ELF-1 (cell line): Measurements from ENCODE around the gene CSH1.
"Not testable (repeated sequence)": the region's sequence is repeated elsewhere in the genome, so short reads cannot be mapped to it uniquely, and the experiment has no call there.

Source experiments
- DNase-seq: peaks from one replicate; pipeline ENCODE4 v3.0.0-alpha.2; 2016; ENCODE audit warnings: low read depth, low spot score

Gene CSH1

DNA sequence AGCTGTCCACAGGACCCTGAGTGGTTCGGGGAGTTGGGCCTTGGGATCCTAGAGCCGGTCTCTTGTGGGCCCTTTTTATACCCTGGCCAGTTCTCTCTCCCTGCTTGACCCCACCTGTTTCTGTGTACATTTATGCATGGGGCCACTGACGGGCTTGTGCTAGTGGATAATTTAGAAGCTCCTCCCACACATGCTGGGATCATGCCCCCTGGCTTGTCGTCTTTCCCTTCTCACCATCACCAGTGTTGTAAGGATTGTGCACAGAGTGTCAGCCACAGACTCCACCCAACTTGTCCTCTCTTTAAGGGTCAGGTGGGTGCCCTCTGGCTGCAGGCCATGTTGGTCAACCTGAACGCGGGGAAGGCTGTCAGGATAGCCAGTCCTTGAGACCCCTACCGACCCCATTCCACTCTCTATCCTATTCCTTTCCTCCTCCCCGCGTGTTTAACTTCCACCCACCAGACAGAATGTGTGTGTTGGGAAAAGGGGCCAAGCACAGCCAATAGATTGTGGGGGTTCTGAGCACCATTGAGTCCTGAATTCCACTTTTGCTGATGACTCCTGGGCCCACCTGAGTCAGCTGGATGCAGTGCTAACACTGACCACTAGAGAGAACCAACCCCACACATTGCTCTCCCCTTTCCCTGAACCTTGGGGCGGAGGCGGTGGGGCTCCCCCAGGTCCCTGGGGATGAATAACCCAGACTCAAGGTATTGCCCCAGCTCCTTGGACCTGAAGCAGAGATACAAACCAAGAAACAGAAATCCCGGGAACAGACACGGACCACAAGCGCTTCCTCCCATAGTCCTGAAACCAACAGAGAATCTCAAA lies at the start of gene CSH1:
TSS of gene CSH1 (minus strand) at position 51 of the 831 bp plus-strand sequence. CDS start 63 bp downstream, outside the sequence.
- not testable (repeated sequence) for DNase-seq

DNA sequence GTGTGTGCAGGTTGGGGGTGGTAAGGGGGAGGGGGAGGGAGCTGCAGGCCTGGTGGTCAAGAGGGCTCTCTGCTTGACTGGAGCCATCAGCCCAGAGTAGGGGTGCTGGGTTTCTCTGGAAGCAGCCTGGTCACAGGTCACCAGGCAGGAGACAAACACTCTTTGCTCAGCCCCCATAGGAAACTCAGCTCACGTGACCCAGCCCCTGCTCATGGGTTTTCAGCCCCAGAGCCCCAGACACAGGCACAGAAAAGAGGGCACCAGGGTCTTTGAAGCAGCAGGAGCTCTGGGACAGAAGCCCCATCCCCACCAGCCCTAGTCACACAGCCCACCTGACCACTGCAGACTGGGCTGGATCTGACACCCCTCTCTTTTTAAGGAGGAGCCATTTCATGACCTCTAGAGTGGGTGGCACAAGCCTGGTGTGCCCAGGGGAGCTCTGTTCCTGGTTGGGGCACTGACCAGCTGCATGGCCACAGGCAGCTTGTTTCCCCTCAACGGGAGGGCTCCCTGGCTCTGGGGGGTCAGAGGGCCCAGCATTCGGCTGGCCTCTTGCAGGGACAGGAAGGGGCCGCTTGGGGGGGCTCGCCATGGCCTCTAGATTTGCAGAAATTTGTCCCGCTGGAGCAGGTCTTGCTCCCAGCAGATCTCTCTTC lies 49.5 kb upstream of the CSH1 start:
- DNase-seq, result no peak

DNA sequence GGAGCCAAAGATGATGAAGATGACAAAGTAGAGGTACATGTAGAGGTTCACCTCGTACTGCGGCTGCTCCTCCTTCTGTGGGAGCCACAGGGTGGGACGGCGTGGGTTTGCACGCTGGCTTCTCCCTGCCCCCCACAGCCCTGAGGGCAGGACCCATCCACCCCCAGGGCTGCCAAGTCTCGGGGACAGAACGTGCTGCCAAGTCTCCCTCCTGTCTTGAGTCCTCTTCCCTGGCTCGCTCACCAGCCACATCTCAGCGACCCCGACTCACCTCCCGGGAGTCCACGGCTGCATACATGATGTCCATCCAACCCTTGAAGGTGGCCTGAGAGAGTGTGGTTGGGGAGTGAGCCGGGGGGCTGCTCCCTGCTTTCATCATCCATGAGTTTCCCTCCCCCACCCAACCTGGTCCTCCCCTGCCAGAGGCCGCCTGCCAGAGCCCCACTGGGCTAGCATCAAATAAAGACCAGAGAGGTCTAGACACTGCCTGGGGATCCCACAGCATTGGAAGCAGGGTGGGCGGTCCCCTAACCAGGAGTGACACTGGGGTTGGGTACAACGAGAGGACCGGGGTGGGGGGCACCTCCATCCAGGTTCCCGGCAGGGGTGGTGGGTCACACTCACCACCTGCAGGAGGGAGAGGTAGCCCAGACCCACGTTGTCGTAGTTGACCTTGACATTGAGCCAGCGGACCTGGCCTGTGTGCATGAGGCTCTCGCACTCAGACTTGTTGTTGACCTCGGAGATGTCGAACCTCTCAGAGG lies 48.5 kb upstream of the CSH1 start:
- DNase-seq, result no peak

DNA sequence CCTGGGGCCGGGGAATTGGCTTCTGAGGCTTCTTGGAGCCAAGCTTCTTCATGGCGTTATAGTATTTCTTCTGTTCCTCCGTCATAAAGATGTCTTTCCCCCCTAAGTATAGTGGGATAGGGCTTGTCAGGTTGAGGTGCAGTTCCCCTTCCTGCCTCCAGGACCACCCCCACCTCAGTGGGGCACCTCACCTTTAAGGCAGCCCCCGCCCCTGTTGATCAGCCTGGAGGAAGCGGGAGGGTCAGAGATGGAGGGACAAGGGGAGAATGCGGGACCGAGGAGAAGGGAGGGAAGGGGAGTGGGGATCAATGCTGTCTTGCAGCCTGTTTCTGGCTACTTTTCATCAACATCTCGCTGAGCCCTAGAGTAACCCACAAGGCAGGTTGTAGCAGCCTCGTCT lies 47.4 kb upstream of the CSH1 start:
- no peak for DNase-seq

DNA sequence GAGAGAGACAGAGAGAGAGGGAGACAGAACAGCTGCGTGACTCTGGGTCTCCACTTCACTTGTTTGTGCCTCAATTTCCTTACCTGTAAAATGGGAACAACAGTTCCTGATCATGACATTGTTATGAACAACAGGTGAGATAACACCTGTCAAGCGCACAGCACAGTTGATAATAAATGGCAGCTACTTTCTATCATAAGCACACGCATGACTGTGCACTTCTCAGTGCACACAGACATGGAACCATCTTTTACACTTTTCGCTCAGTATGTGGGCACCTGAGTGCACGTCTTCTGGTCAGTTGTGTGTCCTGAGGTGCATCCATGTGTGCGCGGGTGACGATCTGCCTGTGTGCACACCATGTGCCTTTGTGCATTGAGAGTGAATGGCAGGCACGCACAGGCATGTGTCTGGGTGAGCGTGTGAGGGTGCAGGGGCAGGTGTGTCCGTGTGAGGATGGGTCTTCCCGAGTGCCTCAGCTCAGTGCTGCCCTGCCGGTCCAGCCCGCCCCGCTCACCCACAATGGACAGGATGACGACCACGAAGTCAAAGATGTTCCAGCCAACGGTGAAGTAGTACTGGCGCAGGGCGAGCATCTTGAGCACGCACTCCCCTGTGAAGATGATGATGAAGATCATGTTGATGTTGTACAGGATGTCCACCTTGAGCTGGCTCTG lies 46.1 kb upstream of the CSH1 start:
- DNase-seq, result no peak

DNA sequence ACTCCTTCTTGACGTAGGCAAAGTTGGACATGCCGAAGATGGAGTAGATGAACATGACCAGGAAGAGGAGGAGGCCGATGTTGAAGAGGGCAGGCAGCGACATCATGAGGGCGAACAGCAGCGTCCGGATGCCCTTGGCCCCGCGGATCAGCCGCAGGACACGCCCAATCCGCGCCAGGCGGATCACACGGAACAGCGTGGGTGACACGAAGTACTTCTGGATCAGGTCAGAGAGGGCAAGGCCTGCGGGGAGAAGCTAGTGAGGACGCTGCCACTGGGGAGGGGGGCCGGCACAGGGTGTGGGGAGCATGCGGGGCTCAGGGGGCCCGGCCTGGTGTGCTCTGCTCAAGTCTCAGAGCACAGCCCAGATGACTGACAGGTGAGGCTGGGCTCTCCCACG lies 45.4 kb upstream of the CSH1 start:
- no peak for DNase-seq

DNA sequence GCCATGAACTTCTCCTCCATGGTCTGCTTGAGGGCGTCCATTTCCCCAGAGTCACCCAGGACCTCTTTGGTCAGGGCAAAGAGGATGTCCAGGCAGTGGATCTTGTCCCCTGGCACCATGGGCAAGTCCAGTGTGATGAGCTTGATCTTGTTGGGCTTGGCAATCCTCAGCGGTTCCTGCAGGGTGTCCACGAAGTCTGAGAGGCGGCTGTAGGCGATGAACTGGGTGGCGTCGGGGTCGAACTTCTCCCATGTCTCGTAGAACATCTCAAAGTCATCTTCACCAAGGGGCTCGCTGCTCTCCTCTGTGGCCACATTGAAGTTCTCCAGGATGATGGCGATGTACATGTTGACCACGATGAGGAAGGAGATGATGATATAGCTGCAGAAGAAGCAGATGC lies 44.8 kb upstream of the CSH1 start:
- DNase-seq, result no peak

DNA sequence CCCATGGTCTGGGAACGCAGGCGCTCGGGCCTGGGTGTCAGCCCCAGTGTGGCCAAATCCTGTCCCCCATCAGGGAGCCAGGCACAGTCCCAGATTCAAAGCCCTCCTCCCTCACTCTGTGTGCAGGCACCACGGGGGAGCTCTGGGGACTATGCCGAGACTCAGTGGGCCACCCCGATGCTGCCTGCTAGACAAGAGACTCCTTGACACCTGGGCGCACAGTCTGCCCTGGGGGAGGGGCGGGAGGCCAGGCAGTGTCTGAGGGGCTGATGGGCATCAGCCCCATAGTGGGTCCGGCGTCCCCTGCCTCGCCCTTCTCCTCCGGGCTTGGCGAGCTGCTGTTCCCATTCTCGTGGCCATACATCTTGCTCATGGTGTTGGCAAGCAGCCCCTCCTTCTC lies 44.2 kb upstream of the CSH1 start:
- DNase-seq, result no peak

DNA sequence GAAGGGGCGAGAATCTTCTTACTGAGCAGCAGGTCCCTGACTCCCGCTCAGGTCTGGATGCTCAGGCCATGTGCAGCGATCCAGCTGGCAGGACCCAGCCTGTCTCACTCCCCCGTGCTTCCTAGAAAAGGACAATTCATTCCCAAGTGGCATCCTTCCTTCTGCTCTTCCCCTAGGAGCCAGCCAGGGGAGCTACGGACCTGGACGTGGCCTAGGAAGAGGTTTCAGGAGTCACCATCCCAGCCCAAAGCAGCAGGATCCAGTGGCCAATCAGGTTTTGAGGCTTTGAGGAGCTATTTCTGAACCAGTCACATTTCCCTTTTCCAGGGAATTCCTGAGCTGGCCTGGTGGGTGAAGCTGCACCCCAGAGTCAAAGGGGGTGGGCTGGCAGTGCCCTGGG lies 43.5 kb upstream of the CSH1 start:
- no peak for DNase-seq

DNA sequence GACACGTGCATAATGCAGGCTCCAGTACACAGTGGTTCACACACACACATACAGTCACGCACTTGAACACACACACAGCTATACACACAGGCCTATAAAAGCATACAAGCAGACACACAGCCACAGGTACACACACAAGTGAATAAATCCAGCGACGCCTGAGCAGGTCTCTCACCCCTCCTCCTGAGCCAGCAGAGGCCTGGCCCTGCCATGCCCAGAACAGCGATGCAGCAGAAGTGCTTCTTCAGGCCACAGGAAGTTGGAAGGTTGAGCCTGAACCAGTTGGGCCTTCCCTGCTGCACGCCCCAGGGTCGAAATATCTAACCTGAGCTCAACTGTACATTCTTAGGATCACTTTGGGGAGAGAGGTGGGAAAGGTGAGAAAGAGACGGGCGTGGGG lies 43.0 kb upstream of the CSH1 start:
- DNase-seq, result no peak

DNA sequence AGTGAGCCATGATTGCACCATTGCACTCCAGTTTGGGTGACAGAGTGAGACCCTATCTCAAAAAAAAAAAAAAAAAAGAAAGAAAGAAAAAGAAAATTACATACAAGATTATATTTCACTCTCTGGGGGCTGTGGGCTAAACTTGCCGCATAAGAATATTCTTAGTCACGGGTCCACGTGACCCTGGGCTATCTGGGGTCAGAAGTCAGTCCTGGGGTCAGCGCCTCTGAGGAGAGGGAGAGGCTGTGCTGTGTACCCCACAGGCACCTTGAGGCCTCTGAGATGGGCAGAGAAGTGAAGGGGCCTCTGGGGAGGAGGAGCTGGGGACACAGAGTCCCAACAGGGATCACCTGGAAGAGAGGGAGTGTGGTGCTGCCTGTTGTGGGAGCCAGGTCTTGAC lies 41.5 kb upstream of the CSH1 start:
- no peak for DNase-seq

DNA sequence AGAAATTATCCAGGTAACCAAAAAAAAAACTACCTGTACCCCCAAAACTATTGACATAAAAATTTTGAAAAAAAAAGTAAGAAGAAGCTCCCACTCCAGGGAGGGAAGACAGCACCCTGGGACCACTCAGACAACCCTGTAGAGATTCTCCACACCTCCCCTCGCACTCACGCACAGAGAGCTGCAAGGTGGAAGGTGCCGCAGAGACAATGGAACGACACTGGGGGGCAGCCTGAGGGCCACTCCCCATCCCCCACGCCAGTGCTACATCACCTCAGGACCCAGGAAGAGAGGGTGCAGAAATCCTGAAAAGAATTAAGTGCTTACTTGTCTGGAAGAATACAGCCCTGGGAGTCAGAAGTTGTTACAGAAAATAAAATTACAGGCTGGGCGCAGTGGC lies 40.9 kb upstream of the CSH1 start:
- DNase-seq, result no peak

DNA sequence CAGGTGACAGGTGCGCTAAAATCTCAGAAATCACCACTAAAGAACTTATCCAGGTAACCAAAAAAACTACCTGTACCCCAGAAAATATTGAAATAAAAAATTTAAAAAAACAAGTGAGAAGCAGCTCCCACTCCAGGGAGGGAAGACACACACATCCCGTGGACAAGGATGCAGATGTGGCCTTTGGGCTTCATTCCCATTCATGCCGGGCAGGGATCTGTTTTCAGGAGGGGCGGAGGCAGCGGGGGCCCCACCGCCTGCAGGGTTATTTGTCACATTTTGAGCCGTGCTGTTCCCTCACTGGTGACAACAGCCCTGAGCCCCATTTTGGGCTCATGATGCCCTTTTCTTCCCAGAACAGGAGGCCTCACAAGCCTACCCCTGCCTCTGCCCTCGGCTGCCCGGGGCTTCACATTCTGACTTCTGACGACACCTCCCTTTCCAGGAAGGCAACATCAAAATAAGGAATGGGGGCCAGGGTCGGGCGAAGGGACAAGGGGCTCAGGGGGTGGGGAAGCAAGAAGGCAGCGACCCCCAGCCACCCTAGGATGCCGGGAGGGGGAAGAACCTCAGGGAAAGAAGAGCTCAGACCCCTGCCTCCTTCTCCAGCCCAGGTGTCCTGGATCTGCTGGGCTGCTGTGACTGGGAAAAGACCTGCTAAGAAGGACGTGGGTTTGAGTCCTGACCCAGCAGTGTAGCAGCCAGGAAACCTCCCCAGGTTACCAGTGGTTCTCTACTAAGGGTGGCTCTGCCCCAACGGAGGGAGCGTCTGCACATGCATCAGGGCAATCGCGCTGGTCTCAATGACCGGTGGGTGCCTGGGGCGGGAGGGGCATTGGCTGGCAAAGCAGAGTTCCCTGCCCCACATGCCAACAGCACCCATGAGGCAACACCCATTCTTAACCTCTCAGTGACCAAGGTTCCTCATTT lies 38.1 kb upstream of the CSH1 start:
- no peak for DNase-seq

DNA sequence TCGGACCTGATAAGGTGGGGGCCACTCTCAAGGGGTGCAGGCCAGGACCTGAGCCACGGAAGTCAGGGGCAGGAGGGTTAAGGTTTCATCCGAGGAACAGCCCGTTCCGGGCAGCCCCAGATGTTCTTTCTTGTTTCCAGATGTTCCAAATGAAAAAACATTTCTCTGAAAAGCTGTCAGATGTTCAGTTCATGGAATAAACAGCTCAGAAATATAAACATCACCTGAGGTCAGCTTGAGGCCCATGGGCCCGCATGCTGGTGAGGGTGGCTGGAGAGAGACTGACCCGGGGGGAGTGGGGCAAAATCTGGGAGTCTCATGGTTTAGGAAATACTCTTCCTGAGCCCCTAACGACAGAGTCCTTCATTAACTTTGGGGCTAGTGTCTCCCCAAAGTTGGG lies 37.2 kb upstream of the CSH1 start:
- no peak for DNase-seq

DNA sequence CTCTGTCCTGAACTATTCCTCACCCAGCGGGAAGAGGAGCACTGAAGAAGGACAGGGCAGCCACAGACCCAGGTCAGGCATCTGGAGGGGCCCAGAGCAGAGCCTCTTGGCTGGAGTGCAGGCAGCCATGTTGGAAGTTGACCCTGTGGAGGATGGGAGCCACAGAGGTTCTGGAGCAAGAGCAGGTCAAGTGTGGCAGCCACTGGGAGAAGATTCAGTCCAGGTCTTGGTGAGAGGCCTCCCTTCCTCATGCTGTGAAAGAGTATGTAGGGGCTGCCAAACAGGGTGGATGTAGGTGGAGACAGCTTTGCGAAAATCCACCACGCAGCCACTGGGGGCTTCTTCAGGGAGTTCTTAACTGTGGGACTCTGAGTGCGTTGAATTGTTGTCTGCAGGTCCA lies 36.3 kb upstream of the CSH1 start:
- no peak for DNase-seq

DNA sequence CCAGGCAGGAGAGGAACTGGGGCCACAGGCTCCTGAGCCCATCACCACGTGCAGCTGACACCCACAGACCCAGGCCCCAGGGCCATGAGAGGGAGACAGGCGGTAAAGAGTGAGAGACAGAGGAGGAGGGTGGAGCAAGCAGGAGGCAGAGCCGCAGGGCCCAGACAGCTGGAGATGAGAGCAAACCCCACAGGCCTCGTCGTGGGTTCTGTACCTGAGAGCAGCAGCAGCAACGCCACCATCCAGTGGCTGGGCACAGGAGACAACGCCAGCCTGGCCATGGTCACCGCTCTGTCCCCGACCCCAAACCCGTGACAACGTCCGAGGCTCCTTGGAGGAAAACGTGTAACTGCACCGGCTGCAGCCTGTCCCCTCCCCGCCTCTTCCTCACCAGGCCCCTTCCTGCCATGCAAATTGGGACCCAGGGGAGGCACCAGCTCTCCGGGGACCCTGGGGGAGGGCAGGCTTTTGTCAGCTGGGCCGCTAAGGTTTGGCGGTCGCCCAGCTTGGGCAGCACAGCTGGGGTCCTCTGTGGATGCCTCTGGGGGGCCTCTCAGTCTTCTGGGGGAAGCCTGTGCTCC lies 35.7 kb upstream of the CSH1 start, which contains the start of gene CD79B:
TSS of gene CD79B (minus strand) at position 351 of the 581 bp plus-strand sequence. CDS start at position 281, 70 bp downstream.
- DNase-seq, result no peak

DNA sequence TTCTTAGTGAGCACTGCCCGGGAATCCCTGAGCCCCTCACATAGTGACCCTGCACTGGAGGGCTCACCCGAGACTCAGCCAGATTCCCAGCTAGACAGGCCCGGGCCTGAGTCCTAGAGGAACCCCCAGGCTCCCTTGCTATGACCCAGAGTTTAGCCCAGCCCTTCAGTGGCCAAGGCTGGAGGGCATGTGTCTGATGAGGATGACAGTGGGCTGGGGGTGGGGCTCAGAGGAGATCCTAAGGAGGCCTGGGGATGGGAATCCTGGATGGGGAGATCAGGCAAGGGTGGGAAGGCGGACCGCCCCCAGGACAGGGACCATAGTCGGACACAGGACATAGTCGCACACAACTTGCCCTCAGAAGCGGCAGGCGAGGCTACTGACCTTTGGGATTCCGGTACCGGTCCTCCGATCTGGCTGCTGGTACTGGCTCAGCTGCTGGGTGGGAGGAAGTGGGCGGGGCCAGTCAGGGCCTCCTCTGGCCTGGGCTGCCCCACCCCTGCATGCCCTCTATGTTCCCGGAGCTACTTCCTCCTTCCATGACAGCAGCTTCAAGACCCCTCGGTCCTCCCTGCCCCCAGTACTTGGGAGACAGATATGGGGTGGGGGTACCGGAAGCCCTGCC lies 34.7 kb upstream of the CSH1 start:
- peak; percentile 66 for DNase-seq

DNA sequence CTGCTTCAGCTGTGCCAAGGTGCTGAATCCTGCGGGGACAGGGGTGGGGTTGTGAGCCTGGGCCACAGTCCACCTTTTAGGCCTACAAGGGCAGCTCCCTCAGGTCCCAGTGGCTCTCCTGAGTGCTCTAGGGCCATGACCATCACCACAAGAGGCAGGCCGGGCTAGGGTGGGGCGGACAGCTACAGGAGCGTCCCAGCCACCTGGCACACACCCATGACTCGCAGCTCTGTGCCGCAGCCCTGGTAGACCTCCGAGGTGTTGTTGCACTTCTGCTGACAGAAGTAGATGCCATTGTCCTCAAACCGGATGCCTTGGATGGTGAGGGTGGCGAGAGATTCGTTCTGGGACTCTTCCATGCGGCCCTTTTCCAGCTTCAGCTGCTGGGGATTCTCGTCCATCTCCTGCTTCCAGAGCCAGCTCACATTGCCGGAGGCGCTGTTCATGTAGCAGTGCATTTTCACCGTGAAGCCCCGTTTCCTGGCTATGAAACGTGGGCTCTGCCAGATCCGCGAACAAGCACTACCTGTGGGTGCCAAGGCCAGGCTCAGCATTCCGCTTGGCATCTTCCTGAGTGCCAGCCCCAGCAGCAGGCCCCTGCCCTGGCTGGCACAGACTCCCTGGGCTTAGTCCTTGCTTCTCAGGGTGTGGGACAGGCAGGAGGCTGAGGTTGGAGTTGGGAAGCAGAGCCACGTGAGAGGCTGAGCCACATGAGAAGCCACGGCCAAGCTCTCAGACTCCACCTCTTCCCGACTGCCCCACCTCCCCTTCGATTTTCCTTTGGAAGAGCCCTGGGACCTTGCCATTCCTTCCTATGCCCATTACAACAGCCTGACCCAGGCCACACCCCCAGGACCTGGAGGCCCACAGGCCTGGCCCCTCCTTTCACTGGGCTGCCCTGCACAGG lies 33.7 kb upstream of the CSH1 start:
- DNase-seq, result no peak
